ENCODE measurements around the gene DST.

Gene DST

DNA sequence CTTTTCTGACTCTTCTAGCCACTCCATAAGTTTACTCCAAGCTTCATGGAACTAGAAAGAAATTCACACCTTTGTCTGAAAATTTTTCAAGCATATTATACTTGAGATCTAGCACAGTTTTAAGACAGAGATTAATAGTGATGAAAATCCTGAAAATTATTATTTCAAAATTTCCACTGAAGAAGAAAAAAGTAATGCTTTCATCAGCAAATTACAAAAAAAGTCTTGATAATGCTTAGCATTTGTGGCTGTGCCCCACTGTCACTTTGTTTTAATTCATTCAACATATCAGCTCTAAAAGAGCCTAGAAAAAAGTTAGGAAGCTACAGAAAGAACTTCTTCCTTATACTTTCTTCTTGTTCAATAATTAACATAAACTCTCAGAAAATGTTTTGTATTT lies 153.1 kb downstream of the DST start:
- Histone ChIP-seq H4K20me1 (ENCODE audit: insufficient read depth, low read length) (no peaks in the 10 kb centered on the region), H3K4me3 (ENCODE audit: low read depth, low read length, poor library complexity, severe bottlenecking) (no peak overlapping the region), H3K36me3 (ENCODE audit: insufficient read depth, low read length) (no peaks in the 10 kb centered on the region), H3K4me1 (ENCODE audit: insufficient read depth, low read length, severe bottlenecking) (no peaks in the 10 kb centered on the region), H3F3A (ENCODE audit: insufficient read depth, low read length) (no peaks in the 10 kb centered on the region), H2AFZ (ENCODE audit: low read length) (no peak overlapping the region), H3K9ac (ENCODE audit: low read length) (no peak overlapping the region), H3K79me2 (ENCODE audit: insufficient read depth, low read length) (no peaks in the 10 kb centered on the region), H3K4me2 (ENCODE audit: low read length) (no peak overlapping the region), H3K27me3 (ENCODE audit: insufficient read depth, low read length) (no peaks in the 10 kb centered on the region), H3K27ac (ENCODE audit: low read depth, low read length, poor library complexity, severe bottlenecking) (no peak overlapping the region), H3K9me3 (ENCODE audit: low read length) (no peaks in the 10 kb centered on the region), H3K9me2 (ENCODE audit: low read depth, low read length) (no peaks in the 10 kb centered on the region)
- TF ChIP-seq, protein P1, sequence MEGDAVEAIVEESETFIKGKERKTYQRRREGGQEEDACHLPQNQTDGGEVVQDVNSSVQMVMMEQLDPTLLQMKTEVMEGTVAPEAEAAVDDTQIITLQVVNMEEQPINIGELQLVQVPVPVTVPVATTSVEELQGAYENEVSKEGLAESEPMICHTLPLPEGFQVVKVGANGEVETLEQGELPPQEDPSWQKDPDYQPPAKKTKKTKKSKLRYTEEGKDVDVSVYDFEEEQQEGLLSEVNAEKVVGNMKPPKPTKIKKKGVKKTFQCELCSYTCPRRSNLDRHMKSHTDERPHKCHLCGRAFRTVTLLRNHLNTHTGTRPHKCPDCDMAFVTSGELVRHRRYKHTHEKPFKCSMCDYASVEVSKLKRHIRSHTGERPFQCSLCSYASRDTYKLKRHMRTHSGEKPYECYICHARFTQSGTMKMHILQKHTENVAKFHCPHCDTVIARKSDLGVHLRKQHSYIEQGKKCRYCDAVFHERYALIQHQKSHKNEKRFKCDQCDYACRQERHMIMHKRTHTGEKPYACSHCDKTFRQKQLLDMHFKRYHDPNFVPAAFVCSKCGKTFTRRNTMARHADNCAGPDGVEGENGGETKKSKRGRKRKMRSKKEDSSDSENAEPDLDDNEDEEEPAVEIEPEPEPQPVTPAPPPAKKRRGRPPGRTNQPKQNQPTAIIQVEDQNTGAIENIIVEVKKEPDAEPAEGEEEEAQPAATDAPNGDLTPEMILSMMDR (IDR thresholded peaks at IDR 0.05; ENCODE audit: low read length) = no peak
- no peak for TF ChIP-seq EZH2 (IDR thresholded peaks at IDR 0.05; ENCODE audit: borderline replicate concordance, low read length)

GRCh38 chr6:56488281-56488680 lies 154.4 kb downstream of the DST start:
- Histone ChIP-seq H3K27me3 (ENCODE audit: insufficient read depth, low read length) (no peaks in the 10 kb centered on the region), H3K4me2 (ENCODE audit: low read length) (no peak overlapping the region), H3K36me3 (ENCODE audit: insufficient read depth, low read length) (no peaks in the 10 kb centered on the region), H3K9ac (ENCODE audit: low read length) (no peak overlapping the region), H3K79me2 (ENCODE audit: insufficient read depth, low read length) (no peaks in the 10 kb centered on the region), H3K9me3 (ENCODE audit: low read length) (no peaks in the 10 kb centered on the region), H3F3A (ENCODE audit: insufficient read depth, low read length) (no peaks in the 10 kb centered on the region), H3K4me1 (ENCODE audit: insufficient read depth, low read length, severe bottlenecking) (no peaks in the 10 kb centered on the region), H4K20me1 (ENCODE audit: insufficient read depth, low read length) (no peaks in the 10 kb centered on the region), H3K27ac (ENCODE audit: low read depth, low read length, poor library complexity, severe bottlenecking) (no peak overlapping the region), H2AFZ (ENCODE audit: low read length) (no peak overlapping the region), H3K4me3 (ENCODE audit: low read depth, low read length, poor library complexity, severe bottlenecking) (no peak overlapping the region), H3K9me2 (ENCODE audit: low read depth, low read length) (no peaks in the 10 kb centered on the region)
- no peak for TF ChIP-seq EZH2 (IDR thresholded peaks at IDR 0.05; ENCODE audit: borderline replicate concordance, low read length)

- Histone ChIP-seq H3K4me3 (ENCODE audit: low read depth, low read length, poor library complexity, severe bottlenecking) (no peak overlapping the region), H3K27me3 (ENCODE audit: insufficient read depth, low read length) (no peaks in the 10 kb centered on the region), H3K4me1 (ENCODE audit: insufficient read depth, low read length, severe bottlenecking) (no peaks in the 10 kb centered on the region), H3K9ac (ENCODE audit: low read length) (no peak overlapping the region), H3K4me2 (ENCODE audit: low read length) (no peak overlapping the region), H2AFZ (ENCODE audit: low read length) (no peak overlapping the region), H3F3A (ENCODE audit: insufficient read depth, low read length) (no peaks in the 10 kb centered on the region), H3K27ac (ENCODE audit: low read depth, low read length, poor library complexity, severe bottlenecking) (no peak overlapping the region), H3K9me3 (ENCODE audit: low read length) (no peaks in the 10 kb centered on the region), H3K9me2 (ENCODE audit: low read depth, low read length) (no peaks in the 10 kb centered on the region), H3K79me2 (ENCODE audit: insufficient read depth, low read length) (no peaks in the 10 kb centered on the region), H3K36me3 (ENCODE audit: insufficient read depth, low read length) (no peaks in the 10 kb centered on the region), H4K20me1 (ENCODE audit: insufficient read depth, low read length) (no peaks in the 10 kb centered on the region)
- TF ChIP-seq EZH2 (IDR thresholded peaks at IDR 0.05; ENCODE audit: borderline replicate concordance, low read length) = no peak
- TF ChIP-seq, protein P1 (IDR thresholded peaks at IDR 0.05; ENCODE audit: low read length) = no peak
These were observed 156.0 kb downstream of the DST start for GRCh38 chr6:56486681-56487080.

DNA sequence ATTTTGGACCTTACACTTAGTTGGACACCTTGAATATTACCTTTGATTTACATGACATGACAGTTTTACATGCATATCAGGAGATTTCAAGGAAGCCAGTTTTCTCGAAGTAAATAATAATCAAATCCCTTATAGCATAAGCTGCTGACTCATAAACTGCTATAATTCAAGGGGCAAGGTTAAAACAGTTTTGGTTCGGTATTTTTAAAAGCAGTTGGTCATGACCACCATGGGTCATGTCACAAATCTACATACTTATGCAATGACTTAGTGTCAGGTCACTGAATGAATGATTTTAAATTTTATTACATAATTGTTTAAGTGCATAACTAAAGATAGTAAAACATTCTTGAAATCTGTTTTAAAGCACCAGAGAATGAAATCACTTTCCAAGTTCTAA lies 158.0 kb downstream of the DST start:
- no peak overlapping the region for H3K4me2 ChIP-seq (ENCODE audit: low read length)

More for the DNA sequence above, 158.0 kb downstream of the DST start:
- H3F3A ChIP-seq (ENCODE audit: insufficient read depth, low read length) = no peaks in the 10 kb centered on the region
- no peaks in the 10 kb centered on the region for H3K4me1 ChIP-seq (ENCODE audit: insufficient read depth, low read length, severe bottlenecking)
- TF ChIP-seq, protein P1 (IDR thresholded peaks at IDR 0.05; ENCODE audit: low read length) = no peak
- TF ChIP-seq EZH2 (IDR thresholded peaks at IDR 0.05; ENCODE audit: borderline replicate concordance, low read length) = no peak
- H3K9me3 ChIP-seq (ENCODE audit: low read length) = no peaks in the 10 kb centered on the region
- no peaks in the 10 kb centered on the region for H3K9me2 ChIP-seq (ENCODE audit: low read depth, low read length)
- H4K20me1 ChIP-seq (ENCODE audit: insufficient read depth, low read length) = no peaks in the 10 kb centered on the region
- no peaks in the 10 kb centered on the region for H3K36me3 ChIP-seq (ENCODE audit: insufficient read depth, low read length)
- H2AFZ ChIP-seq (ENCODE audit: low read length) = no peak overlapping the region
- H3K27ac ChIP-seq (ENCODE audit: low read depth, low read length, poor library complexity, severe bottlenecking) = no peak overlapping the region
- H3K9ac ChIP-seq (ENCODE audit: low read length) = no peak overlapping the region
- no peaks in the 10 kb centered on the region for H3K27me3 ChIP-seq (ENCODE audit: insufficient read depth, low read length)
- no peaks in the 10 kb centered on the region for H3K79me2 ChIP-seq (ENCODE audit: insufficient read depth, low read length)
- H3K4me3 ChIP-seq (ENCODE audit: low read depth, low read length, poor library complexity, severe bottlenecking) = no peak overlapping the region
